Activated T-cell treated with anti-CD3 and anti-CD28 coated beads, Interleukin-2, amount 50 U/mL, for 1 hour (primary cell): ENCODE results near the gene PICK1.

Experiments
- DNase-seq: peaks from one replicate; pipeline ENCODE4 v3.0.0-alpha.2; 2020

PICK1 gene

GRCh38 chr22:38051261-38051660, 5.9 kb upstream of the PICK1 start:
- no peak for DNase-seq

GRCh38 chr22:38051900-38052862, 5.0 kb upstream of the PICK1 start:
- DNase-seq = peak; percentile 81

GRCh38 chr22:38062791-38063190, 5.6 kb downstream of the PICK1 start:
- no peak for DNase-seq

- no peak for DNase-seq
These were observed 8.3 kb downstream of the PICK1 start for GRCh38 chr22:38065539-38065938.

GRCh38 chr22:38066381-38067027, 9.3 kb downstream of the PICK1 start:
- DNase-seq = no peak

- DNase-seq = no peak
These were observed 9.8 kb downstream of the PICK1 start for GRCh38 chr22:38067028-38067415.

- DNase-seq = no peak
These were observed 10.7 kb downstream of the PICK1 start for GRCh38 chr22:38067761-38068360.

GRCh38 chr22:38068641-38069371, 11.6 kb downstream of the PICK1 start:
- DNase-seq = no peak

- DNase-seq = no peak
These were observed 12.4 kb downstream of the PICK1 start for GRCh38 chr22:38069372-38070249.

- no peak for DNase-seq
These were observed 13.2 kb downstream of the PICK1 start for GRCh38 chr22:38070250-38070921.

GRCh38 chr22:38071421-38072321, 14.5 kb downstream of the PICK1 start:
- no peak for DNase-seq

- DNase-seq = no peak
These were observed 15.3 kb downstream of the PICK1 start for GRCh38 chr22:38072322-38073149.

GRCh38 chr22:38073150-38074130, 16.2 kb downstream of the PICK1 start:
- DNase-seq = no peak

GRCh38 chr22:38074181-38075104, 17.2 kb downstream of the PICK1 start:
- DNase-seq = no peak

- DNase-seq = no peak
These were observed 18.1 kb downstream of the PICK1 start for GRCh38 chr22:38075105-38075825.

GRCh38 chr22:38075961-38076360, 18.8 kb downstream of the PICK1 start:
- no peak for DNase-seq
